ENCODE data around the gene SLC8A3.

The SLC8A3 gene

GRCh38 chr14:70057519-70058136 is 131.1 kb downstream of the SLC8A3 start:
- DNase-seq: no peak

GRCh38 chr14:70052990-70053389 is 135.8 kb downstream of the SLC8A3 start:
- no peak for DNase-seq

GRCh38 chr14:70050136-70050535 is 138.6 kb downstream of the SLC8A3 start:
- DNase-seq: no peak

GRCh38 chr14:70049605-70050004 is 139.1 kb downstream of the SLC8A3 start:
- DNase-seq: no peak

GRCh38 chr14:70048313-70048654 is 140.5 kb downstream of the SLC8A3 start:
- DNase-seq: no peak

- no peak for DNase-seq
Measured at GRCh38 chr14:70047598-70048312, 141.0 kb downstream of the SLC8A3 start.

GRCh38 chr14:70045844-70046535 is 142.8 kb downstream of the SLC8A3 start:
- peak; percentile 50 for DNase-seq

GRCh38 chr14:70045310-70045709 is 143.4 kb downstream of the SLC8A3 start:
- DNase-seq: no peak

- no peak for DNase-seq
Measured at GRCh38 chr14:70043001-70043400, 145.8 kb downstream of the SLC8A3 start.

GRCh38 chr14:70036665-70037064 is 152.1 kb downstream of the SLC8A3 start:
- no peak for DNase-seq

GRCh38 chr14:70034257-70034656 is 154.5 kb downstream of the SLC8A3 start:
- DNase-seq: no peak

- DNase-seq: no peak
Measured at GRCh38 chr14:70033561-70033960, 155.2 kb downstream of the SLC8A3 start.

- peak; percentile 6 for DNase-seq
Measured at GRCh38 chr14:70033116-70033515, 155.6 kb downstream of the SLC8A3 start.

GRCh38 chr14:70032447-70032846 is 156.3 kb downstream of the SLC8A3 start:
- DNase-seq: no peak

GRCh38 chr14:70032016-70032415 is 156.7 kb downstream of the SLC8A3 start:
- no peak for DNase-seq

- DNase-seq: no peak
Measured at GRCh38 chr14:70029296-70030132, 159.2 kb downstream of the SLC8A3 start.

GRCh38 chr14:70027785-70028428 is 160.8 kb downstream of the SLC8A3 start:
- peak; percentile 47 for DNase-seq

- DNase-seq: no peak
Measured at GRCh38 chr14:70023871-70024270, 164.9 kb downstream of the SLC8A3 start.

GRCh38 chr14:70022771-70023445 is 165.8 kb downstream of the SLC8A3 start:
- no peak for DNase-seq

GRCh38 chr14:70021548-70022220 is 167.1 kb downstream of the SLC8A3 start:
- DNase-seq: no peak

GRCh38 chr14:70020352-70021170 is 168.2 kb downstream of the SLC8A3 start:
- no peak for DNase-seq

Measured in DMS79 (cell line).